ENCODE measurements around the gene CHRNE. TPM values are rescaled to one million over a fixed set of nuclear protein-coding genes. Genes with fewer than 3 reads are reported as not detected.

Gene CHRNE
- total and polyA plus RNA-seq, 2 experiments from 2014 or later: 0.24 to 1.2 TPM

GRCh38 chr17:4891411-4892410 lies 11.2 kb downstream of the CHRNE start:
- H3K36me3 ChIP-seq (ENCODE audit: insufficient read depth): no peaks in the 10 kb centered on the region
- DNase-seq (ENCODE audit: low spot score) (no peak), ATAC-seq (no peak)
- no peak overlapping the region for H3K4me3 ChIP-seq
- no peaks in the 10 kb centered on the region for H3K9me3 Mint-ChIP-seq
- no peak overlapping the region for H3K27ac Mint-ChIP-seq
- H3K27ac ChIP-seq (ENCODE audit: low read depth): no peak overlapping the region
- H3K36me3 Mint-ChIP-seq (ENCODE audit: low read depth): peaks cover 37% of the 10 kb centered on the region
- no peak overlapping the region for H3K4me2 ChIP-seq
- H4K20me1 ChIP-seq (replicated peaks; ENCODE audit: insufficient read depth): 0 out of 2 replicates have a peak, but pooled peaks cover 6% of the 10 kb centered on the region
- no peaks in the 10 kb centered on the region for H3K79me2 ChIP-seq (replicated peaks; ENCODE audit: insufficient read depth)
- no peak overlapping the region for H2AFZ ChIP-seq
- peaks cover 25% of the 10 kb centered on the region for H3K27me3 Mint-ChIP-seq (ENCODE audit: insufficient read depth, low read depth, poor library complexity)
- H3K4me1 ChIP-seq (ENCODE audit: insufficient read depth): no peaks in the 10 kb centered on the region; the same call in 1 of the 2 replicates
- TF ChIP-seq NANOG (IDR thresholded peaks at IDR 0.05; ENCODE audit: borderline replicate concordance): no peak
- TF ChIP-seq CREB1 (CRISPR knock-in tag; IDR thresholded peaks at IDR 0.05; ENCODE audit: low read depth): no peak
- TF ChIP-seq ZNF462 (CRISPR knock-in tag; IDR thresholded peaks at IDR 0.05): no peak
- no peak for TF ChIP-seq REST (IDR thresholded peaks at IDR 0.05; ENCODE audit: unreplicated experiment)
- TF ChIP-seq EZH2 (IDR thresholded peaks at IDR 0.05; ENCODE audit: low read depth, unreplicated experiment): no peak
- TF ChIP-seq ZNF331 (CRISPR knock-in tag; IDR thresholded peaks at IDR 0.05; ENCODE audit: low read depth): no peak
- no peak for TF ChIP-seq ETS1 (IDR thresholded peaks at IDR 0.05)
- TF ChIP-seq JUNB (IDR thresholded peaks at IDR 0.05; ENCODE audit: unreplicated experiment): no peak
- no peak for TF ChIP-seq STAT1 (IDR thresholded peaks at IDR 0.05; ENCODE audit: unreplicated experiment)
- no peak for TF ChIP-seq CTCF (conservative IDR thresholded peaks at IDR 0.05; ENCODE audit: low read depth in 2 of 2)
- no peak for TF ChIP-seq ZNF114 (CRISPR knock-in tag; IDR thresholded peaks at IDR 0.05)
- TF ChIP-seq EZH2phosphoT487 (IDR thresholded peaks at IDR 0.05; ENCODE audit: unreplicated experiment): no peak
- no peaks in the 10 kb centered on the region for H3K27me3 ChIP-seq (ENCODE audit: insufficient read depth)
- H3F3A ChIP-seq (replicated peaks; ENCODE audit: low read depth): peaks cover 11% of the 10 kb centered on the region; the same call in 1 of the 2 replicates
- H3K4me1 Mint-ChIP-seq: peaks cover 10% of the 10 kb centered on the region; the same call in 2 of the 3 replicates
- no peak overlapping the region for H3K4me3 Mint-ChIP-seq
- H3K9me2 ChIP-seq (ENCODE audit: insufficient read depth): no peaks in the 10 kb centered on the region
